ENCODE results near the gene RNF217.

DNA sequence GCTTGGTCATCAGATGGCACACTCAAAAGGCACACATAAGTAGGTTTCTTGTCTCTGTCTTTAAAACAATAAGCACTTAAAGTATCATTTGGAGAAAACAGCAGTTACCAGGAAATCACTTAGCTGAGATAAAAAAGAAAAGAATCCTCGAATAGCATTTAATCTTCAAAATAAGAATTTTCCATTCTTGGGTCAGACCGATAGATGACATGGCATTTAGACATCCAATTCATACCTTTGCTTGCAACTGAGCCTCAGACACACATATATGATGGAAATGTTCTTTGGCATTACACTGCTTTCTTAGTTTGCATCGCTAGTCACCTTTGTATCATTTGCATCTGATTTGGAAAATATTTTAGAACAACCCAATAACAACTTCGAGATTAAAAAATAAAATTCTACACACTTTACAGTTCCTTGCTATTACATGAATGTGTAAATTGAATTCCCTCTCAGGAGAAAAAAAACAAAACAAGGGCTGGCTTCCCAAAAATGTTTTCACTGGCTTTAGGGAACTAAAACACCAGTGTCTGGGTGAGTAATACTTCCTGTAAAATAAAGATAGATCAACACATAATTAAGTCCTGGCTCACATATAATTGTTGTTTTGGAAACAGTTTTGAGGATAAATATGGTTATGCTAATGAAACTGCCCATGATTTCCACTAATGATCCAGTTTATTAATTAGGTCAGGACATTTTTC, 1.3 kb upstream of the RNF217 start:
- TF ChIP-seq POLR2AphosphoS5 (IDR thresholded peaks at IDR 0.05; ENCODE audit: borderline replicate concordance, low read depth, low read length) (no peak), EZH2 (IDR thresholded peaks at IDR 0.05) (no peak), FOXP2 (optimal IDR thresholded peaks at IDR 0.05; ENCODE audit: control extremely low read depth, extremely low read length, insufficient read depth) (no peak)

Data from SK-N-MC (cell line).